ENCODE data around the gene PCDH12.

Gene PCDH12

DNA sequence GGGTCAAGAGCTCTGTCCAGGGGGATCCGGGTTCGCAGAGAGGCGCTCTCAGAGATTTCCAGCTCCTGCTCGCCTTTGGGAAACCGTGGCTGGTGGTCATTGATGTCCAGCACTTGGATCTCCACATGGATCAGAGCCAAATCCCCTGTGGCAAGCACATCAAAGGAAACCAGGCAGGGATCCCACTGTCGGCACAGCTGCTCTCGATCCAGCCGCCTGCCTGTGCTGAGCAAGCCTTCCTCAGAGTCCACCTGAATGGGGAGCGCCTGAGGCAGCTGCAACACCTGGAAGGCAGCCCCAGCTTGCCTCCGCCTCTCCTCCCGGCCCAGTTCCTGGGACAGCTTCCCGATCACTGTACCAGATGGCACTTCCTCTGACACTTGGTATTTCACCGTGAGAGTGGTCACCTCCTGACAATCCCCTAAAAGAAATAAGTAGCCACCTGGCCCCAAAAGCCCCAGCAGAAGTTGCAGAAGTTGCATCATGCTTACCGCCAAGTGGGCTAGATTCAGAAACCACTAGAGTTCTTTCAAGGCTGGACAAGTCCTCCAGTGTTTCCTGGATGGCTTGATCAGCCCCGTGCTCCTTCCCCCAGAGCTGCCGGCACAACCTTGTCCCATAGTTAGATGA lies 520 bp downstream of the PCDH12 start:
- Histone ChIP-seq H3K4me3 (ENCODE audit: low read length) (no peak overlapping the region), H3K79me2 (ENCODE audit: control insufficient read depth, insufficient read depth, low read length) (no peaks in the 10 kb centered on the region), H3K4ac (ENCODE audit: low read depth, low read length) (no peak overlapping the region), H3K36me3 (ENCODE audit: control insufficient read depth, insufficient read depth, low read length) (no peaks in the 10 kb centered on the region), H3K27me3 (ENCODE audit: insufficient read depth, low read length, poor library complexity) (no peaks in the 10 kb centered on the region), H3K27ac (ENCODE audit: low read depth, low read length) (no peak overlapping the region), H3K4me2 (ENCODE audit: low read length) (no peak overlapping the region), H2BK5ac (ENCODE audit: low read length) (no peak overlapping the region), H3K9ac (ENCODE audit: low read length) (no peak overlapping the region), H3K79me1 (ENCODE audit: low read length) (no peaks in the 10 kb centered on the region), H3K18ac (ENCODE audit: low read length) (no peak overlapping the region), H4K5ac (ENCODE audit: low read length) (no peak overlapping the region), H2BK15ac (replicated peaks; ENCODE audit: low read depth) (no peak overlapping the region), H3K23ac (ENCODE audit: low read length) (peak overlapping the region; percentile 16), H3K4me1 (ENCODE audit: control insufficient read depth, low read depth, low read length) (no peaks in the 10 kb centered on the region), H2BK120ac (ENCODE audit: low read depth, low read length) (no peak overlapping the region), H3K56ac (ENCODE audit: low read length) (peak overlapping the region; percentile 12), H2AK5ac (ENCODE audit: low read length) (no peak overlapping the region), H4K8ac (ENCODE audit: low read depth, low read length) (no peak overlapping the region)
- WGBS (ENCODE audit: extremely low coverage, insufficient coverage, low lambda C conversion rate), result no CpG with 5 or more reads among the region's 16 CpGs
- no peak for DNase-seq

DNA sequence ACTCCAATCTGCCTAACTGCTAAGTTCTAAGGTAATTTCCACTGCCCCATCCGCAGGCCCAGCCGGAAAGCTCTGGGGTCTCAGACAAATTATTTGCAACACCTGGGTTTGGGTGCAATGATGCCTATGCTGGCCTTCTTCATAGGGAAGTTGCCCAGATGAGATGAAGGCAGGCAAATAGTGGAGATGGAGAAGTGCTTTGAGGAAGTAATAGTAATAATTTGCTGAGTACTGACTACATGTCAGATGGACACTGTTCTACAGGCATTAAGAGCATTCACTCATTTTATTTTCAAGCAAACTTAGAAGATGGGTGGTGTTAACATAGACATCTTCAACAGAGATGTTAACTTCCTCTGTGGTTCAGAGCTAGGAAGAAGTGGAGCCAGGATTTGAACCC lies 3.8 kb downstream of the PCDH12 start:
- Histone ChIP-seq H3K79me1 (ENCODE audit: low read length) (no peaks in the 10 kb centered on the region), H2BK120ac (ENCODE audit: low read depth, low read length) (no peak overlapping the region), H3K18ac (ENCODE audit: low read length) (no peak overlapping the region), H3K56ac (ENCODE audit: low read length) (no peak overlapping the region), H3K4me1 (ENCODE audit: control insufficient read depth, low read depth, low read length) (no peaks in the 10 kb centered on the region), H3K4me3 (ENCODE audit: low read length) (no peak overlapping the region), H3K36me3 (ENCODE audit: control insufficient read depth, insufficient read depth, low read length) (no peaks in the 10 kb centered on the region), H3K27ac (ENCODE audit: low read depth, low read length) (no peak overlapping the region), H2AK5ac (ENCODE audit: low read length) (no peak overlapping the region), H3K4ac (ENCODE audit: low read depth, low read length) (no peak overlapping the region), H4K8ac (ENCODE audit: low read depth, low read length) (no peak overlapping the region), H4K5ac (ENCODE audit: low read length) (no peak overlapping the region), H2BK5ac (ENCODE audit: low read length) (no peak overlapping the region), H3K27me3 (ENCODE audit: insufficient read depth, low read length, poor library complexity) (no peaks in the 10 kb centered on the region), H3K23ac (ENCODE audit: low read length) (no peak overlapping the region), H3K4me2 (ENCODE audit: low read length) (no peak overlapping the region), H3K9ac (ENCODE audit: low read length) (no peak overlapping the region), H3K79me2 (ENCODE audit: control insufficient read depth, insufficient read depth, low read length) (no peaks in the 10 kb centered on the region), H2BK15ac (replicated peaks; ENCODE audit: low read depth) (no peak overlapping the region)
- WGBS (ENCODE audit: extremely low coverage, insufficient coverage, low lambda C conversion rate), result no CpG with 5 or more reads among the region's 2 CpGs
- no peak for DNase-seq

GRCh38 chr5:141952020-141952419 lies 6.0 kb downstream of the PCDH12 start:
- Histone ChIP-seq H3K27me3 (ENCODE audit: insufficient read depth, low read length, poor library complexity) (no peaks in the 10 kb centered on the region), H3K79me1 (ENCODE audit: low read length) (no peaks in the 10 kb centered on the region), H2AK5ac (ENCODE audit: low read length) (no peak overlapping the region), H3K79me2 (ENCODE audit: control insufficient read depth, insufficient read depth, low read length) (no peaks in the 10 kb centered on the region), H4K5ac (ENCODE audit: low read length) (no peak overlapping the region), H2BK120ac (ENCODE audit: low read depth, low read length) (no peak overlapping the region), H3K36me3 (ENCODE audit: control insufficient read depth, insufficient read depth, low read length) (no peaks in the 10 kb centered on the region), H3K4me3 (ENCODE audit: low read length) (no peak overlapping the region), H2BK5ac (ENCODE audit: low read length) (no peak overlapping the region), H3K4ac (ENCODE audit: low read depth, low read length) (no peak overlapping the region), H3K23ac (ENCODE audit: low read length) (no peak overlapping the region), H3K56ac (ENCODE audit: low read length) (no peak overlapping the region), H3K9ac (ENCODE audit: low read length) (no peak overlapping the region), H3K27ac (ENCODE audit: low read depth, low read length) (no peak overlapping the region), H3K4me1 (ENCODE audit: control insufficient read depth, low read depth, low read length) (no peaks in the 10 kb centered on the region), H4K8ac (ENCODE audit: low read depth, low read length) (no peak overlapping the region), H3K18ac (ENCODE audit: low read length) (no peak overlapping the region), H2BK15ac (replicated peaks; ENCODE audit: low read depth) (no peak overlapping the region), H3K4me2 (ENCODE audit: low read length) (no peak overlapping the region)
- DNase-seq, result no peak
- WGBS (ENCODE audit: extremely low coverage, insufficient coverage, low lambda C conversion rate), result no CpG with 5 or more reads among the region's 2 CpGs

GRCh38 chr5:141951332-141951781 lies 6.6 kb downstream of the PCDH12 start:
- Histone ChIP-seq H3K79me1 (ENCODE audit: low read length) (no peaks in the 10 kb centered on the region), H3K4ac (ENCODE audit: low read depth, low read length) (no peak overlapping the region), H3K36me3 (ENCODE audit: control insufficient read depth, insufficient read depth, low read length) (no peaks in the 10 kb centered on the region), H2BK5ac (ENCODE audit: low read length) (no peak overlapping the region), H3K9ac (ENCODE audit: low read length) (no peak overlapping the region), H3K56ac (ENCODE audit: low read length) (no peak overlapping the region), H2BK120ac (ENCODE audit: low read depth, low read length) (no peak overlapping the region), H3K27me3 (ENCODE audit: insufficient read depth, low read length, poor library complexity) (no peaks in the 10 kb centered on the region), H3K4me1 (ENCODE audit: control insufficient read depth, low read depth, low read length) (no peaks in the 10 kb centered on the region), H3K23ac (ENCODE audit: low read length) (no peak overlapping the region), H3K4me3 (ENCODE audit: low read length) (no peak overlapping the region), H4K8ac (ENCODE audit: low read depth, low read length) (no peak overlapping the region), H2BK15ac (replicated peaks; ENCODE audit: low read depth) (no peak overlapping the region), H2AK5ac (ENCODE audit: low read length) (no peak overlapping the region), H3K18ac (ENCODE audit: low read length) (no peak overlapping the region), H4K5ac (ENCODE audit: low read length) (no peak overlapping the region), H3K79me2 (ENCODE audit: control insufficient read depth, insufficient read depth, low read length) (no peaks in the 10 kb centered on the region), H3K27ac (ENCODE audit: low read depth, low read length) (no peak overlapping the region), H3K4me2 (ENCODE audit: low read length) (no peak overlapping the region)
- WGBS (ENCODE audit: extremely low coverage, insufficient coverage, low lambda C conversion rate), result no CpG with 5 or more reads among the region's 9 CpGs
- peak; percentile 79 for DNase-seq

- H3K4ac ChIP-seq (ENCODE audit: low read depth, low read length), result no peak overlapping the region
- no peaks in the 10 kb centered on the region for H3K27me3 ChIP-seq (ENCODE audit: insufficient read depth, low read length, poor library complexity)
- no peaks in the 10 kb centered on the region for H3K79me2 ChIP-seq (ENCODE audit: control insufficient read depth, insufficient read depth, low read length)
- H3K79me1 ChIP-seq (ENCODE audit: low read length), result no peaks in the 10 kb centered on the region
- no peak overlapping the region for H4K8ac ChIP-seq (ENCODE audit: low read depth, low read length)
- H3K4me1 ChIP-seq (ENCODE audit: control insufficient read depth, low read depth, low read length), result no peaks in the 10 kb centered on the region
- no peak overlapping the region for H3K4me2 ChIP-seq (ENCODE audit: low read length)
- no peak overlapping the region for H3K9ac ChIP-seq (ENCODE audit: low read length)
- no peak overlapping the region for H3K56ac ChIP-seq (ENCODE audit: low read length)
- H2BK5ac ChIP-seq (ENCODE audit: low read length), result no peak overlapping the region
- H3K27ac ChIP-seq (ENCODE audit: low read depth, low read length), result no peak overlapping the region
- no peak overlapping the region for H3K4me3 ChIP-seq (ENCODE audit: low read length)
- no CpG with 5 or more reads among the region's 3 CpGs for whole genome bisulfite sequencing (ENCODE audit: extremely low coverage, insufficient coverage, low lambda C conversion rate)
- H2BK15ac ChIP-seq (replicated peaks; ENCODE audit: low read depth), result no peak overlapping the region
- H2AK5ac ChIP-seq (ENCODE audit: low read length), result no peak overlapping the region
- H3K18ac ChIP-seq (ENCODE audit: low read length), result no peak overlapping the region
- H2BK120ac ChIP-seq (ENCODE audit: low read depth, low read length), result no peak overlapping the region
- H3K23ac ChIP-seq (ENCODE audit: low read length), result no peak overlapping the region
- no peak for DNase-seq
- H3K36me3 ChIP-seq (ENCODE audit: control insufficient read depth, insufficient read depth, low read length), result no peaks in the 10 kb centered on the region
- no peak overlapping the region for H4K5ac ChIP-seq (ENCODE audit: low read length)
These were observed 7.6 kb downstream of the PCDH12 start for GRCh38 chr5:141950207-141951005.
